Peyer's patch (tissue), 4 donors: ENCODE data around the gene LSM10. TPM values are rescaled to one million over a fixed set of nuclear protein-coding genes. Genes with fewer than 3 reads are reported as not detected.

Experiments used
- DNase-seq, 3 donors: peaks; one replicate each; pipeline ENCODE4 v3.0.0-alpha.2; 2017 to 2019
- H3K27ac ChIP-seq, 4 donors: fragments of 200-600 bp; sonication (generic); one replicate each; pipeline ENCODE4 v1.5.1; 2016 to 2019
- H3K27me3 ChIP-seq, 2 donors: fragments of 200-600 bp; sonication (generic); one replicate each; pipeline ENCODE4 v1.5.1; 2019
- H3K36me3 ChIP-seq, 3 donors: fragments of 200-600 bp; sonication (generic); one replicate each; pipeline ENCODE4 v1.5.1; 2016 to 2019
- H3K4me1 ChIP-seq, 4 donors: fragments of 200-600 bp; sonication (generic); one replicate each; pipeline ENCODE4 v1.5.1; 2016 to 2019
- H3K4me3 ChIP-seq, 4 donors: fragments of 200-600 bp; sonication (generic); 1 replicate in 3 of 4; 2 replicates in 1 of 4; pipeline ENCODE4 v1.5.1; 2016 to 2019; ENCODE audit warnings: mild to moderate bottlenecking in 1 of 4
- H3K9me3 ChIP-seq, 4 donors: fragments of 200-600 bp; sonication (generic); one replicate each; pipeline ENCODE4 v1.5.1; 2016 to 2019; ENCODE audit warnings: mild to moderate bottlenecking in 1 of 4
- CTCF ChIP-seq, 6 experiments: fragments of 450-650 bp in 4 of 6; fragments of 200-600 bp in 2 of 6; sonication (generic) in 1 of 6; IDR thresholded peaks; one replicate each; pipeline ENCODE4 v1.5.1; 2017 to 2019; ENCODE audit warnings: antibody characterized with exemption in 6 of 6, mild to moderate bottlenecking in 3 of 6, moderate library complexity in 1 of 6
- POLR2A ChIP-seq, 2 donors: fragments of 450-650 bp; IDR thresholded peaks; one replicate each; pipeline ENCODE4 v1.5.1; 2017; ENCODE audit warnings: antibody characterized with exemption in 2 of 2, mild to moderate bottlenecking in 2 of 2, moderate library complexity in 2 of 2
- total RNA-seq, 4 donors: library from RNA; depleted of rRNA; stranded (reverse); fragments of >200 nt; gene quantifications; one replicate each; pipeline ENCODE4 v1.1.0, GENCODE V29; 2016

The LSM10 gene
- total RNA-seq, 4 donors from 2014 or later: 25.5 to 42.9 (median 31.2) TPM

- Histone ChIP-seq H3K4me1 (no peaks in the 10 kb centered on the region), H3K36me3 (no peaks in the 10 kb centered on the region), H3K9me3 (no peaks in the 10 kb centered on the region), H3K4me3 (no peak overlapping the region), H3K27ac (no peak overlapping the region), H3K27me3 (no peaks in the 10 kb centered on the region)
- TF ChIP-seq POLR2A (IDR thresholded peaks at IDR 0.05) (no peak), CTCF (IDR thresholded peaks at IDR 0.05) (no peak)
- DNase-seq: no peak
These were observed 21.4 kb upstream of the LSM10 start for GRCh38 chr1:36419140-36419539.

- Histone ChIP-seq H3K9me3 (no peaks in the 10 kb centered on the region), H3K4me3 (no peak overlapping the region), H3K27me3 (no peaks in the 10 kb centered on the region), H3K4me1 (no peaks in the 10 kb centered on the region), H3K27ac (no peak overlapping the region), H3K36me3 (no peaks in the 10 kb centered on the region)
- DNase-seq: no peak
- no peak for TF ChIP-seq CTCF (IDR thresholded peaks at IDR 0.05)
- TF ChIP-seq POLR2A (IDR thresholded peaks at IDR 0.05): no peak
These were observed 20.2 kb upstream of the LSM10 start for GRCh38 chr1:36417931-36418330.

- no peaks in the 10 kb centered on the region for H3K36me3 ChIP-seq
- no peaks in the 10 kb centered on the region for H3K27me3 ChIP-seq
- no peak overlapping the region for H3K27ac ChIP-seq
- no peak overlapping the region for H3K4me3 ChIP-seq
- DNase-seq: no peak
- H3K4me1 ChIP-seq: no peaks in the 10 kb centered on the region
- TF ChIP-seq CTCF (IDR thresholded peaks at IDR 0.05) (no peak), POLR2A (IDR thresholded peaks at IDR 0.05) (no peak)
- no peaks in the 10 kb centered on the region for H3K9me3 ChIP-seq
These were observed 18.1 kb upstream of the LSM10 start for GRCh38 chr1:36415661-36416326.

GRCh38 chr1:36414384-36414783 lies 16.7 kb upstream of the LSM10 start:
- Histone ChIP-seq H3K4me1 (no peaks in the 10 kb centered on the region), H3K27ac (no peak overlapping the region), H3K36me3 (no peaks in the 10 kb centered on the region), H3K4me3 (no peak overlapping the region), H3K27me3 (no peaks in the 10 kb centered on the region), H3K9me3 (no peaks in the 10 kb centered on the region)
- no peak for DNase-seq
- no peak for TF ChIP-seq CTCF (IDR thresholded peaks at IDR 0.05)
- TF ChIP-seq POLR2A (IDR thresholded peaks at IDR 0.05): no peak

GRCh38 chr1:36411674-36412648 lies 14.3 kb upstream of the LSM10 start:
- Histone ChIP-seq H3K36me3 (no peaks in the 10 kb centered on the region), H3K27ac (no peak overlapping the region), H3K9me3 (no peaks in the 10 kb centered on the region), H3K4me1 (no peaks in the 10 kb centered on the region), H3K4me3 (no peak overlapping the region), H3K27me3 (no peaks in the 10 kb centered on the region)
- TF ChIP-seq CTCF (IDR thresholded peaks at IDR 0.05): no peak
- TF ChIP-seq POLR2A (IDR thresholded peaks at IDR 0.05): no peak
- DNase-seq: no peak
